Endodermal cell (in vitro differentiated cells): ENCODE data around the gene MLANA. TPM values are rescaled to one million over a fixed set of nuclear protein-coding genes. Genes with fewer than 3 reads are reported as not detected.

Source experiments
- DNase-seq: peaks from one replicate; pipeline ENCODE4 v3.0.0-alpha.2; 2017
- H3K27ac ChIP-seq: 2 replicates; pipeline ENCODE4 v1.5.1; 2013; ENCODE audit warnings: mild to moderate bottlenecking, low read depth, low read length, moderate library complexity
- H3K27me3 ChIP-seq: 2 replicates; pipeline ENCODE4 v1.6.1; 2013; ENCODE audit warnings: mild to moderate bottlenecking, low read length, moderate library complexity; ENCODE audit not compliant: insufficient read depth, control insufficient read depth, poor library complexity, severe bottlenecking
- H3K36me3 ChIP-seq: 2 replicates; pipeline ENCODE4 v1.7.0; 2013; ENCODE audit warnings: mild to moderate bottlenecking, low read length, moderate library complexity; ENCODE audit not compliant: control insufficient read depth, insufficient read depth
- H3K4me1 ChIP-seq: one replicate; pipeline ENCODE4 v1.7.0; 2013; ENCODE audit warnings: low read length; ENCODE audit not compliant: control insufficient read depth, insufficient read depth
- H3K4me3 ChIP-seq: 2 replicates; pipeline ENCODE4 v1.5.1; 2013; ENCODE audit warnings: mild to moderate bottlenecking, low read length, moderate library complexity
- H3K9ac ChIP-seq: 2 replicates; pipeline ENCODE4 v1.6.1; 2013; ENCODE audit warnings: mild to moderate bottlenecking, low read length, moderate library complexity; ENCODE audit not compliant: poor library complexity, severe bottlenecking; ENCODE audit errors: extremely low read depth
- H3K9me3 ChIP-seq: 2 replicates; pipeline ENCODE4 v1.6.1; 2013; ENCODE audit warnings: mild to moderate bottlenecking, low read length, moderate library complexity; ENCODE audit not compliant: control insufficient read depth
- H3K27ac Mint-ChIP-seq: 2 replicates; pipeline ENCODE4 v1.8.0; 2020; ENCODE audit warnings: mixed read lengths
- H3K27me3 Mint-ChIP-seq: 2 replicates; pipeline ENCODE4 v1.8.0; 2021; ENCODE audit warnings: mild to moderate bottlenecking, mixed read lengths; ENCODE audit not compliant: insufficient read depth
- H3K36me3 Mint-ChIP-seq: 2 replicates; pipeline ENCODE4 v1.8.0; 2020; ENCODE audit warnings: low read depth, mixed read lengths
- H3K4me1 Mint-ChIP-seq: 2 replicates; pipeline ENCODE4 v1.8.0; 2020; ENCODE audit warnings: mixed read lengths
- H3K4me3 Mint-ChIP-seq: 2 replicates; pipeline ENCODE4 v1.8.0; 2020; ENCODE audit warnings: mild to moderate bottlenecking, moderate library complexity, mixed read lengths
- H3K9me3 Mint-ChIP-seq: 2 replicates; pipeline ENCODE4 v1.8.0; 2020; ENCODE audit warnings: mild to moderate bottlenecking, mixed read lengths
- WGBS, 2 experiments: methylation state at CpG; one replicate each; pipeline versions ENCODE4 v1.1.5 to v1.1.7; 2013; ENCODE audit warnings: missing lambda C conversion rate in 2 of 2, mixed read lengths in 1 of 2; ENCODE audit not compliant: insufficient coverage in 1 of 2, insufficient read length in 1 of 2; 5-methylcytosine and 5-hydroxymethylcytosine counted together
- total RNA-seq, 2 donors: library from RNA; stranded (reverse); fragmentation: NEBNext Ultra II Directional in 1 of 2; extraction: Animal tissue kit (Norgen Biotek cat#: 25700) in 1 of 2; gene quantifications; 2 replicates in 1 of 2; 3 replicates in 1 of 2; pipeline ENCODE4 v1.2.1, GENCODE V29; 2021
- TF ChIP-seq, protein P1 (sequence below): fragments of 200-600 bp; sonication (generic); conservative IDR thresholded peaks from 2 replicates; pipeline ENCODE4 v1.5.0; 2021; ENCODE audit warnings: antibody characterized with exemption, mild to moderate bottlenecking

Gene MLANA
- total RNA-seq, 2 donors from 2014 or later = not detected

DNA sequence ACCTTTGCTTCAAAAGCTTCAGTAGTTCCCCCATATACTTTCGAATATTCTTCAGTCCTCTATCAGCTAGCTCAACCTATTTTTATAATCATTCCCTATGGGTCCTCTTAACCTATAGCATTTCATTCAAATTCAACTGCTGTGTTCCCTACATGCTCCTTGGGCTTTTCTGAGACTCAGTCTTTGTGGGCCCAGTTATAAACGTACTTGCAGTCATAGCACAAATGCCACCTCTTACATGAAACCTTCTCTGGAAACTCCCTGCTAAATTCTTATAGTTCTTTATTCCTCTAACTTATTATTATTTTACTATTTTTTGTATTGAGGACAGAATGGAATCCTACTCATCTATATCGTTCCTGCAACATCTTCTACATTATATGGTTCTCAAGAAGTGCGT, 24.7 kb downstream of the MLANA start:
- no peak overlapping the region for H3K27ac Mint-ChIP-seq
- H3K36me3 Mint-ChIP-seq = peaks cover 9% of the 10 kb centered on the region
- H3K4me3 Mint-ChIP-seq = no peak overlapping the region
- TF ChIP-seq, protein P1, sequence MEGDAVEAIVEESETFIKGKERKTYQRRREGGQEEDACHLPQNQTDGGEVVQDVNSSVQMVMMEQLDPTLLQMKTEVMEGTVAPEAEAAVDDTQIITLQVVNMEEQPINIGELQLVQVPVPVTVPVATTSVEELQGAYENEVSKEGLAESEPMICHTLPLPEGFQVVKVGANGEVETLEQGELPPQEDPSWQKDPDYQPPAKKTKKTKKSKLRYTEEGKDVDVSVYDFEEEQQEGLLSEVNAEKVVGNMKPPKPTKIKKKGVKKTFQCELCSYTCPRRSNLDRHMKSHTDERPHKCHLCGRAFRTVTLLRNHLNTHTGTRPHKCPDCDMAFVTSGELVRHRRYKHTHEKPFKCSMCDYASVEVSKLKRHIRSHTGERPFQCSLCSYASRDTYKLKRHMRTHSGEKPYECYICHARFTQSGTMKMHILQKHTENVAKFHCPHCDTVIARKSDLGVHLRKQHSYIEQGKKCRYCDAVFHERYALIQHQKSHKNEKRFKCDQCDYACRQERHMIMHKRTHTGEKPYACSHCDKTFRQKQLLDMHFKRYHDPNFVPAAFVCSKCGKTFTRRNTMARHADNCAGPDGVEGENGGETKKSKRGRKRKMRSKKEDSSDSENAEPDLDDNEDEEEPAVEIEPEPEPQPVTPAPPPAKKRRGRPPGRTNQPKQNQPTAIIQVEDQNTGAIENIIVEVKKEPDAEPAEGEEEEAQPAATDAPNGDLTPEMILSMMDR = no peak
- Histone ChIP-seq H3K4me1 (no peaks in the 10 kb centered on the region), H3K27ac (no peak overlapping the region), H3K4me3 (no peak overlapping the region), H3K36me3 (peaks cover 8% of the 10 kb centered on the region), H3K9ac (no peak overlapping the region), H3K9me3 (no peaks in the 10 kb centered on the region), H3K27me3 (no peaks in the 10 kb centered on the region)
- H3K27me3 Mint-ChIP-seq = no peaks in the 10 kb centered on the region
- DNase-seq = no peak
- no peaks in the 10 kb centered on the region for H3K4me1 Mint-ChIP-seq
- WGBS, 2 experiments = 81 to 94% methylated on average over 2 of the region's 4 CpGs
- H3K9me3 Mint-ChIP-seq = no peaks in the 10 kb centered on the region

DNA sequence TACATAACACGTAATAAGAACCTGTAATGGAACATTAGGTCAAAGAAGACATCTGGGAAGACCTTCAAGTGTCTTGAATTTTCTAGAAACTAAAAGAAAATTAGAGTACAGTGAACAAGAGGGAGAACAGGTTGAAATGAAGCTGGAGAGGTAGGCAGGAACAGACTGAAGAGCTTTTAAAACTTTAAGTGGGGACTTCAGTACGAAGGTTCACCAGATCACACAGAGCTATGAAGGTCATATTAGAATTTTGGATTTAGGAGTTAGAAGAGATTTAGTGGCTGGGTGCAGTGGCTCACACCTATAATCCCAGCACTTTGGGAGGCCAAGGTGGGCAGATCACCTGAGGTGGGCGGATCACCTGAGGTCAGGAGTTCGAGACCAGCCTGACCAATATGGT, 26.6 kb downstream of the MLANA start:
- peaks cover 26% of the 10 kb centered on the region for H3K36me3 ChIP-seq
- no peak overlapping the region for H3K4me3 ChIP-seq
- TF ChIP-seq, protein P1 = no peak
- H3K27ac ChIP-seq = no peak overlapping the region
- H3K27me3 ChIP-seq = no peaks in the 10 kb centered on the region
- no peak overlapping the region for H3K9ac ChIP-seq
- 94 to 97% methylated on average over 2 to 3 of the region's 4 CpGs for WGBS, 2 experiments
- Mint-ChIP-seq H3K4me1 (peaks cover 7% of the 10 kb centered on the region), H3K4me3 (no peak overlapping the region), H3K36me3 (peaks cover 26% of the 10 kb centered on the region), H3K9me3 (no peaks in the 10 kb centered on the region), H3K27ac (no peak overlapping the region), H3K27me3 (no peaks in the 10 kb centered on the region)
- no peaks in the 10 kb centered on the region for H3K9me3 ChIP-seq
- DNase-seq = no peak
- peaks cover 7% of the 10 kb centered on the region for H3K4me1 ChIP-seq

DNA sequence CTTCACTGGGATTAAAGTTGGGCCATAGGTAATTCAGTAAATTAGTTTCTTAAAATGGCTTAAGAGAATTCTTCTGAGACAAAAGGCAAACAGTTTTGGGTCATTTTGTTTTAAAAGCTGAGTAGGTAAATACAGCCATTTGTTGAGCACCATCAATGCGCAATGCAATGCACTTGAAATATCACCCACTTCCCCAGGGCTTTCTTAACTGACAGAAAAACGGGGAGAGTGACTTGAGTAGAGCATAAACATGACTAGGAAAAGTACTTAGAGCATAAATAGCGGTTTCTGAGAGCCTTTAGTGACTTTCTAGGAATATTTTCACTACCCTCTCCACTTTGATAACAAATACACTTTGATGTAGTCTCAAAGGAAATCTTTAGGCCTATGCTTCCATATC, 27.2 kb downstream of the MLANA start:
- H3K27ac Mint-ChIP-seq = no peak overlapping the region
- Histone ChIP-seq H3K4me1 (peaks cover 7% of the 10 kb centered on the region), H3K9ac (no peak overlapping the region), H3K27me3 (no peaks in the 10 kb centered on the region), H3K9me3 (no peaks in the 10 kb centered on the region), H3K36me3 (peaks cover 32% of the 10 kb centered on the region), H3K27ac (no peak overlapping the region), H3K4me3 (no peak overlapping the region)
- 87% methylated on average over 2 of the region's 3 CpGs; no CpG with 5 or more reads in 1 of the 2 experiments for WGBS, 2 experiments
- no peaks in the 10 kb centered on the region for H3K9me3 Mint-ChIP-seq
- DNase-seq = no peak
- H3K27me3 Mint-ChIP-seq = no peaks in the 10 kb centered on the region
- H3K36me3 Mint-ChIP-seq = peaks cover 31% of the 10 kb centered on the region
- no peak overlapping the region for H3K4me3 Mint-ChIP-seq
- peaks cover 10% of the 10 kb centered on the region for H3K4me1 Mint-ChIP-seq
- TF ChIP-seq, protein P1 = no peak
